ENCODE measurements around the gene SCRT2.
"Not testable (repeated sequence)": the region's sequence is repeated elsewhere in the genome, so short reads cannot be mapped to it uniquely, and the experiment has no call there.

The SCRT2 gene

DNA sequence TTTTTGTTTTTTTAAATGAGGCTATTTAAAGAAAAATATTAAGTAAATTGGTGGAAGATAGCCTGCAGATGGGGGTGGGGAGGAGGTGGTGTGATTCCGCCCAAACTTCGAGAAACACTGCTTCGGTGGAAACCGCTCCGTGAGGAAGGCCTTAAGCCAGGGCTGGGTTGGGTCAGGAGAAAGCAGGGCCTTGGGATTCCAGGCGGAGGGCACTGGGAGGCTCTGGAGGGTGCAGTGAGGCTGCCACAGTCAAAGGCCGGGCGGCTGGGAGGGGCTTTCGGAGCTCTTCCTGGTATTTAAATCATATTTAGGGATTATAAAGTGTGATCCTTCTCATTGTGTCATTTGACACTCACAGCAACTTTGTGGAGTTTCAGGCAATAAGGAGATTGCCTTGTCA is 22.2 kb upstream of the SCRT2 start:
- Histone ChIP-seq H3K9ac (ENCODE audit: low read length) (no peak overlapping the region), H3K27ac (ENCODE audit: low read length, poor library complexity, severe bottlenecking) (no peak overlapping the region), H2AK5ac (ENCODE audit: low read length, severe bottlenecking) (no peak overlapping the region), H2BK120ac (ENCODE audit: low read depth, low read length) (no peak overlapping the region), H2BK15ac (ENCODE audit: low read depth, poor library complexity, severe bottlenecking) (no peak overlapping the region), H3K14ac (ENCODE audit: low read length in 2 of 2) (no peak overlapping the region), H3K18ac (ENCODE audit: low read depth in 1 of 2, low read length in 2 of 2) (no peak overlapping the region), H3K9me3 (ENCODE audit: control insufficient read depth, low read length) (no peaks in the 10 kb centered on the region), H3K79me1 (replicated peaks; ENCODE audit: low read length, poor library complexity, severe bottlenecking) (no peaks in the 10 kb centered on the region), H3K36me3 (ENCODE audit: control insufficient read depth in 1 of 2, insufficient read depth in 2 of 2, low read depth in 1 of 2, low read length in 2 of 2) (no peaks in the 10 kb centered on the region), H3K4me3 (ENCODE audit: insufficient read depth in 1 of 2, low read depth in 1 of 2, low read length in 2 of 2) (no peak overlapping the region), H3K4me1 (ENCODE audit: control insufficient read depth, insufficient read depth, low read depth, low read length) (no peaks in the 10 kb centered on the region), H4K8ac (ENCODE audit: low read length) (no peak overlapping the region), H4K91ac (ENCODE audit: low read length) (no peak overlapping the region), H2BK12ac (ENCODE audit: low read length in 2 of 2) (no peak overlapping the region), H3K23ac (ENCODE audit: low read length in 2 of 2) (no peak overlapping the region), H2AFZ (ENCODE audit: low read depth, low read length) (no peak overlapping the region), H3K27me3 (ENCODE audit: control insufficient read depth in 1 of 2, insufficient read depth in 1 of 2, low read length in 2 of 2) (peaks cover 10 to 47% of the 10 kb centered on the region in 2 experiments), H2BK5ac (ENCODE audit: low read depth, low read length, poor library complexity, severe bottlenecking) (no peak overlapping the region), H3K4me2 (ENCODE audit: low read length, poor library complexity, severe bottlenecking) (no peak overlapping the region), H3K4ac (ENCODE audit: low read depth in 1 of 2, low read length in 2 of 2) (no peak overlapping the region)
- WGBS = 88% methylated on average over 8 of the region's 9 CpGs
- DNase-seq = no peak

- no peak overlapping the region for H3K14ac ChIP-seq (ENCODE audit: low read length in 2 of 2)
- no peaks in the 10 kb centered on the region for H3K79me1 ChIP-seq (replicated peaks; ENCODE audit: low read length, poor library complexity, severe bottlenecking)
- no peak overlapping the region for H3K4me3 ChIP-seq (ENCODE audit: insufficient read depth in 1 of 2, low read depth in 1 of 2, low read length in 2 of 2)
- H2AK5ac ChIP-seq (ENCODE audit: low read length, severe bottlenecking) = no peak overlapping the region
- H3K9ac ChIP-seq (ENCODE audit: low read length) = no peak overlapping the region
- H2AFZ ChIP-seq (ENCODE audit: low read depth, low read length) = no peak overlapping the region
- H2BK15ac ChIP-seq (ENCODE audit: low read depth, poor library complexity, severe bottlenecking) = no peak overlapping the region
- 100% methylated on average over 1 of the region's 2 CpGs for WGBS
- H2BK120ac ChIP-seq (ENCODE audit: low read depth, low read length) = no peak overlapping the region
- no peak overlapping the region for H2BK5ac ChIP-seq (ENCODE audit: low read depth, low read length, poor library complexity, severe bottlenecking)
- no peak overlapping the region for H2BK12ac ChIP-seq (ENCODE audit: low read length in 2 of 2)
- no peak overlapping the region for H3K4ac ChIP-seq (ENCODE audit: low read depth in 1 of 2, low read length in 2 of 2)
- H3K9me3 ChIP-seq (ENCODE audit: control insufficient read depth, low read length) = no peaks in the 10 kb centered on the region
- no peak overlapping the region for H4K91ac ChIP-seq (ENCODE audit: low read length)
- no peak overlapping the region for H3K4me2 ChIP-seq (ENCODE audit: low read length, poor library complexity, severe bottlenecking)
- no peaks in the 10 kb centered on the region for H3K4me1 ChIP-seq (ENCODE audit: control insufficient read depth, insufficient read depth, low read depth, low read length)
- H3K36me3 ChIP-seq (ENCODE audit: control insufficient read depth in 1 of 2, insufficient read depth in 2 of 2, low read depth in 1 of 2, low read length in 2 of 2) = no peaks in the 10 kb centered on the region
- H3K27me3 ChIP-seq (ENCODE audit: control insufficient read depth in 1 of 2, insufficient read depth in 1 of 2, low read length in 2 of 2) = peaks cover 17 to 62% of the 10 kb centered on the region in 2 experiments
- H3K23ac ChIP-seq (ENCODE audit: low read length in 2 of 2) = no peak overlapping the region
- H3K27ac ChIP-seq (ENCODE audit: low read length, poor library complexity, severe bottlenecking) = no peak overlapping the region
- H4K8ac ChIP-seq (ENCODE audit: low read length) = no peak overlapping the region
- DNase-seq = no peak
- H3K18ac ChIP-seq (ENCODE audit: low read depth in 1 of 2, low read length in 2 of 2) = no peak overlapping the region
Observed at GRCh38 chr20:695165-695866, 19.7 kb upstream of the SCRT2 start.

DNA sequence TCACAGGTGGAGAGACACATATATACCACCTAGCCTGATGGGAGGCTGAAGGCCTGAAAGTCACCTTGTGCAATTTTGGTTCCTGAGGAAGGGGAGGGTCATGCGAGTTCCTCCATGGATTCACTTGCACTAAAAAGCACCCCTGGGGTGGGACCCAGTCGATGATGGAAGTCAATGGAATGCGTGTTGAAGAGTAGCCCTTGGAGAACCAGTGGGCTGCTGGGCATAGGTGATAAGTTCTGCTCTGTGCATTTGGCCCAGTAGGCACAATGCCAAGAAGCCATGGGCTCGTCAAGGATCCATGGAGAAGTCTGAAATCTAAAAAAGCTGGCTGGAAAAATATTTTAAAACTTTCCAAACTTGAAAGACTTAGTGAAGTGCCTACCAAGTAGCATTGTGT is 18.9 kb upstream of the SCRT2 start:
- Histone ChIP-seq H2BK12ac (ENCODE audit: low read length in 2 of 2) (no peak overlapping the region), H2BK15ac (ENCODE audit: low read depth, poor library complexity, severe bottlenecking) (no peak overlapping the region), H4K8ac (ENCODE audit: low read length) (no peak overlapping the region), H2AK5ac (ENCODE audit: low read length, severe bottlenecking) (no peak overlapping the region), H3K18ac (ENCODE audit: low read depth in 1 of 2, low read length in 2 of 2) (no peak overlapping the region), H3K14ac (ENCODE audit: low read length in 2 of 2) (no peak overlapping the region), H4K91ac (ENCODE audit: low read length) (no peak overlapping the region), H2BK120ac (ENCODE audit: low read depth, low read length) (no peak overlapping the region), H3K36me3 (ENCODE audit: control insufficient read depth in 1 of 2, insufficient read depth in 2 of 2, low read depth in 1 of 2, low read length in 2 of 2) (no peaks in the 10 kb centered on the region), H3K4ac (ENCODE audit: low read depth in 1 of 2, low read length in 2 of 2) (no peak overlapping the region), H3K27me3 (ENCODE audit: control insufficient read depth in 1 of 2, insufficient read depth in 1 of 2, low read length in 2 of 2) (peaks cover 20 to 62% of the 10 kb centered on the region in 2 experiments), H3K4me2 (ENCODE audit: low read length, poor library complexity, severe bottlenecking) (no peak overlapping the region), H3K4me3 (ENCODE audit: insufficient read depth in 1 of 2, low read depth in 1 of 2, low read length in 2 of 2) (no peak overlapping the region), H3K4me1 (ENCODE audit: control insufficient read depth, insufficient read depth, low read depth, low read length) (no peaks in the 10 kb centered on the region), H2AFZ (ENCODE audit: low read depth, low read length) (no peak overlapping the region), H2BK5ac (ENCODE audit: low read depth, low read length, poor library complexity, severe bottlenecking) (no peak overlapping the region), H3K79me1 (replicated peaks; ENCODE audit: low read length, poor library complexity, severe bottlenecking) (no peaks in the 10 kb centered on the region), H3K27ac (ENCODE audit: low read length, poor library complexity, severe bottlenecking) (no peak overlapping the region), H3K23ac (ENCODE audit: low read length in 2 of 2) (no peak overlapping the region), H3K9ac (ENCODE audit: low read length) (no peak overlapping the region), H3K9me3 (ENCODE audit: control insufficient read depth, low read length) (no peaks in the 10 kb centered on the region)
- WGBS = 72% methylated on average over 4 of the region's 4 CpGs
- no peak for DNase-seq

DNA sequence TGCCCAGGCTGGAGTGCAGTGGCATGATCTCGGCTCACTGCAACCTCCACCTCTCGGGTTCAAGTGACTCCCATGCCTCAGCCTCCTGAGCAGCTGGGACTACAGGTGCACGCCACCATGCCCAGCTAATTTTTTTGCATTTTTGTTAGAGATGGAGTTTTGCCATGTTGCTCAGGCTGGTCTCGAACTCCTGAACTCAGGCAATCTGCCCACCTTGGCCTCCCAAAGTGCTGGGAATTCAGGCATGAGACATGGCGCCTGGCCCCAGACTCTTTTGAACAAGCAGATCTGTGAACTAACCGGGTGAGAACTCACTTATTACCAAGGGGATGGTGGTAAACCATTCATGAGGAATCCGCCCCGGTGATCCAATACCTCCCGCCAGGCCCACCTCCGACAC is 18.2 kb upstream of the SCRT2 start:
- not testable (repeated sequence) for H3K4me2 ChIP-seq (ENCODE audit: low read length, poor library complexity, severe bottlenecking); H4K91ac ChIP-seq (ENCODE audit: low read length)

More for the DNA sequence above, 18.2 kb upstream of the SCRT2 start:
- H3K27ac ChIP-seq (ENCODE audit: low read length, poor library complexity, severe bottlenecking); H3K36me3 ChIP-seq (ENCODE audit: control insufficient read depth in 1 of 2, insufficient read depth in 2 of 2, low read depth in 1 of 2, low read length in 2 of 2); H2AK5ac ChIP-seq (ENCODE audit: low read length, severe bottlenecking); H3K9me3 ChIP-seq (ENCODE audit: control insufficient read depth, low read length); H3K23ac ChIP-seq (ENCODE audit: low read length in 2 of 2); H3K4me1 ChIP-seq (ENCODE audit: control insufficient read depth, insufficient read depth, low read depth, low read length); H4K8ac ChIP-seq (ENCODE audit: low read length); H2BK15ac ChIP-seq (ENCODE audit: low read depth, poor library complexity, severe bottlenecking); H3K4ac ChIP-seq (ENCODE audit: low read depth in 1 of 2, low read length in 2 of 2); H3K79me1 ChIP-seq (replicated peaks; ENCODE audit: low read length, poor library complexity, severe bottlenecking); H2AFZ ChIP-seq (ENCODE audit: low read depth, low read length); H2BK120ac ChIP-seq (ENCODE audit: low read depth, low read length); H2BK12ac ChIP-seq (ENCODE audit: low read length in 2 of 2); H3K9ac ChIP-seq (ENCODE audit: low read length); H3K14ac ChIP-seq (ENCODE audit: low read length in 2 of 2); H3K18ac ChIP-seq (ENCODE audit: low read depth in 1 of 2, low read length in 2 of 2); DNase-seq; H2BK5ac ChIP-seq (ENCODE audit: low read depth, low read length, poor library complexity, severe bottlenecking); H3K4me3 ChIP-seq (ENCODE audit: insufficient read depth in 1 of 2, low read depth in 1 of 2, low read length in 2 of 2): not testable (repeated sequence)
- WGBS = 81% methylated on average over 10 of the region's 10 CpGs
- H3K27me3 ChIP-seq (ENCODE audit: control insufficient read depth in 1 of 2, insufficient read depth in 1 of 2, low read length in 2 of 2) = peaks cover 24 to 64% of the 10 kb centered on the region in 2 experiments

Measured in mesenchymal stem cell (in vitro differentiated cells and primary cell).